Brain microvascular endothelial cell (primary cell): ENCODE measurements around the gene MAGI1.

Experiments used
- DNase-seq: peaks from one replicate; pipeline ENCODE4 v3.0.0-alpha.2; 2020
- H3K27ac ChIP-seq: fragments of 250-450 bp; sonication (Bioruptor Pico); 2 replicates; pipeline ENCODE4 v1.5.1; 2020; ENCODE audit warnings: mild to moderate bottlenecking, moderate library complexity
- H3K27me3 ChIP-seq: fragments of 250-450 bp; sonication (Bioruptor Pico); replicated peaks from 2 replicates; pipeline ENCODE4 v1.5.1; 2020; ENCODE audit warnings: mild to moderate bottlenecking
- H3K36me3 ChIP-seq: fragments of 250-450 bp; sonication (Bioruptor Pico); replicated peaks from 2 replicates; pipeline ENCODE4 v1.5.1; 2020; ENCODE audit warnings: mild to moderate bottlenecking
- H3K4me3 ChIP-seq: 2 replicates; pipeline ENCODE4 v1.5.1; 2011; ENCODE audit warnings: low read depth, mild to moderate bottlenecking, control low read depth, low read length, moderate library complexity
- CTCF ChIP-seq: IDR thresholded peaks from 2 replicates; pipeline ENCODE4 v1.5.1; 2011; ENCODE audit warnings: low read depth, mild to moderate bottlenecking, moderate library complexity, low read length, control low read depth, inconsistent platforms; ENCODE audit errors: missing control alignments
- in situ Hi-C: cut with HindIII; loops from 2 replicates; pipeline ENCODE4 v1.10.0; 2017; ENCODE audit warnings: low sequenced_read_pairs, low pct_ligation_motif_present

Gene MAGI1

GRCh38 chr3:65988411-65989180 lies 50.1 kb downstream of the MAGI1 start:
- H3K27me3 ChIP-seq = no peaks in the 10 kb centered on the region
- no peak for TF ChIP-seq CTCF
- no peaks in the 10 kb centered on the region for H3K36me3 ChIP-seq
- no peak overlapping the region for H3K4me3 ChIP-seq
- no peak overlapping the region for H3K27ac ChIP-seq
- no peak for DNase-seq
- in situ Hi-C loops = no loop called here

GRCh38 chr3:65986285-65986684 lies 52.4 kb downstream of the MAGI1 start:
- no peak overlapping the region for H3K4me3 ChIP-seq
- H3K36me3 ChIP-seq = no peaks in the 10 kb centered on the region
- no peak for TF ChIP-seq CTCF
- no peak overlapping the region for H3K27ac ChIP-seq
- no peak for DNase-seq
- H3K27me3 ChIP-seq = no peaks in the 10 kb centered on the region
- in situ Hi-C loops = no loop called here

- in situ Hi-C loops = no loop called here
- no peak for DNase-seq
Measured at GRCh38 chr3:65984975-65985374, 53.7 kb downstream of the MAGI1 start.

GRCh38 chr3:65983100-65983499 lies 55.6 kb downstream of the MAGI1 start:
- no peaks in the 10 kb centered on the region for H3K36me3 ChIP-seq
- in situ Hi-C loops = no loop called here
- H3K4me3 ChIP-seq = no peak overlapping the region
- H3K27ac ChIP-seq = no peak overlapping the region
- TF ChIP-seq CTCF = no peak
- no peaks in the 10 kb centered on the region for H3K27me3 ChIP-seq
- DNase-seq = no peak

More at GRCh38 chr3:65984975-65985374, 53.7 kb downstream of the MAGI1 start:
- Histone ChIP-seq H3K36me3 (no peaks in the 10 kb centered on the region), H3K27ac (no peak overlapping the region), H3K27me3 (no peaks in the 10 kb centered on the region), H3K4me3 (no peak overlapping the region)
- no peak for TF ChIP-seq CTCF

GRCh38 chr3:65979731-65980130 lies 59.0 kb downstream of the MAGI1 start:
- Histone ChIP-seq H3K27ac (peak overlapping the region; percentile 47), H3K36me3 (no peaks in the 10 kb centered on the region), H3K27me3 (no peaks in the 10 kb centered on the region), H3K4me3 (no peak overlapping the region)
- peak; percentile 63 for DNase-seq
- in situ Hi-C loops = no loop called here
- TF ChIP-seq CTCF = no peak

- Histone ChIP-seq H3K36me3 (no peaks in the 10 kb centered on the region), H3K27me3 (no peaks in the 10 kb centered on the region), H3K4me3 (no peak overlapping the region), H3K27ac (peak overlapping the region; percentile 47)
- DNase-seq = peak; percentile 79
- no peak for TF ChIP-seq CTCF
- in situ Hi-C loops = no loop called here
Measured at GRCh38 chr3:65979162-65979561, 59.6 kb downstream of the MAGI1 start.
